Esophagus muscularis mucosa (tissue), 4 donors: ENCODE results near the gene MRPS26. TPM values are rescaled to one million over a fixed set of nuclear protein-coding genes. Genes with fewer than 3 reads are reported as not detected.

Experiments
- DNase-seq: peaks from one replicate; pipeline ENCODE4 v3.0.0-alpha.2; 2017; ENCODE audit errors: extremely low spot score
- H3K27ac ChIP-seq, 4 donors: fragments of 200-600 bp; sonication (generic); replicated peaks in 1 of 4; 1 replicate in 3 of 4; 2 replicates in 1 of 4; pipeline ENCODE4 v1.5.1; 2016 to 2019; ENCODE audit warnings: mild to moderate bottlenecking in 1 of 4
- H3K27me3 ChIP-seq, 4 donors: fragments of 200-600 bp; sonication (generic); one replicate each; pipeline versions ENCODE4 v1.5.1 to v1.6.0; 2016 to 2019
- H3K36me3 ChIP-seq, 4 donors: fragments of 200-600 bp; sonication (generic); one replicate each; pipeline ENCODE4 v1.5.1; 2016 to 2019
- H3K4me1 ChIP-seq, 4 donors: fragments of 200-600 bp; sonication (generic); one replicate each; pipeline ENCODE4 v1.5.1; 2016 to 2019
- H3K4me3 ChIP-seq, 4 donors: fragments of 200-600 bp; sonication (generic); 1 replicate in 2 of 4; 2 replicates in 2 of 4; pipeline ENCODE4 v1.5.1; 2016 to 2019; ENCODE audit warnings: mild to moderate bottlenecking in 4 of 4, moderate library complexity in 1 of 4
- H3K9me3 ChIP-seq, 4 donors: fragments of 200-600 bp; sonication (generic); 1 replicate in 3 of 4; 2 replicates in 1 of 4; pipeline ENCODE4 v1.5.1; 2016 to 2019
- CTCF ChIP-seq, 3 experiments: fragments of 200-600 bp in 2 of 3; fragments of 450-650 bp in 1 of 3; sonication (generic) in 2 of 3; IDR thresholded peaks; one replicate each; pipeline ENCODE4 v1.5.1; 2017 to 2019; ENCODE audit warnings: antibody characterized with exemption in 3 of 3, mild to moderate bottlenecking in 2 of 3, moderate library complexity in 1 of 3
- EP300 ChIP-seq: sonication (generic); formaldehyde crosslinking; IDR thresholded peaks from one replicate; pipeline ENCODE4 v1.6.1; 2017; ENCODE audit warnings: antibody characterized with exemption
- POLR2A ChIP-seq: fragments of 450-650 bp; IDR thresholded peaks from one replicate; pipeline ENCODE4 v1.6.1; 2017; ENCODE audit warnings: antibody characterized with exemption, moderate library complexity, mild to moderate bottlenecking, low read depth
- POLR2AphosphoS5 ChIP-seq, 2 donors: sonication (generic); formaldehyde crosslinking; IDR thresholded peaks; one replicate each; pipeline ENCODE4 v1.6.1; 2017; ENCODE audit warnings: antibody characterized with exemption in 2 of 2
- WGBS: methylation state at CpG from one replicate; pipeline ENCODE4 v1.1.5; 2018; 5-methylcytosine and 5-hydroxymethylcytosine counted together
- intact Hi-C: fragments of 100-400 bp; cut with DNase I; formaldehyde crosslinking; loops from one replicate; pipeline ENCODE4 v1.15.1; 2023
- total RNA-seq, 4 donors: library from RNA; depleted of rRNA; stranded (reverse); fragments of >200 nt; gene quantifications; one replicate each; pipeline versions ENCODE4 v1.1.0 to v1.2.1, GENCODE V29; 2016

The MRPS26 gene
- total RNA-seq, 4 donors from 2014 or later, result 52.3 to 90.7 (median 71.5) TPM

GRCh38 chr20:3032624-3033023 lies 13.2 kb upstream of the MRPS26 start:
- Histone ChIP-seq H3K36me3 (peaks cover 34 to 97% (median 71%) of the 10 kb centered on the region in 4 donors), H3K27me3 (no peaks in the 10 kb centered on the region), H3K4me3 (no peak overlapping the region), H3K4me1 (no peaks in the 10 kb centered on the region), H3K9me3 (no peaks in the 10 kb centered on the region), H3K27ac (no peak overlapping the region)
- 89% methylated on average over 8 of the region's 8 CpGs for WGBS
- intact Hi-C loops, result no loop called here
- TF ChIP-seq POLR2AphosphoS5 (IDR thresholded peaks at IDR 0.05), result no peak
- no peak for TF ChIP-seq POLR2A
- no peak for TF ChIP-seq EP300
- TF ChIP-seq CTCF (IDR thresholded peaks at IDR 0.05), result no peak
- DNase-seq, result no peak

DNA sequence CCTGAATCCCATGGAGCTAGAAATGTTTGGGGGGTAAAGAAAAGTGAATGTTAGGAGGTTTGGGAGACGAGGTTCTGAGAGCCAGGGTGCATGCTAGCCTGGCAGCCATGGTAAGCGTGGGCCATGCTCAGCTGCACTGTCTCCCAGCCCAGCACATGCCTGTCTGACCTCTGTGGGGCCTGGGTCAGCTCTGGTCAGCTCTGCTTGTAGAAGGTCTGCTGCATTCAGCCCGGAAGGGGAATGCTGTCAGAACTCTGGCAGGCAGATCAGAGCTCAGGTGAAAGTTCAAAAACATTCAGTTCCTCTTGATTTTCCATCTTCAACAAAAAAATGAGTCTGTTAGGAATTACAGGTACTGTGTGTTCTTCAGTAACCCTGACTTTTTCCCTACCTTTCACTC lies 8.2 kb upstream of the MRPS26 start:
- intact Hi-C loops, result no loop called here
- H3K9me3 ChIP-seq, result no peaks in the 10 kb centered on the region
- H3K36me3 ChIP-seq, result peaks cover 47 to 86% (median 64%) of the 10 kb centered on the region in 4 donors
- 81% methylated on average over 3 of the region's 3 CpGs for WGBS
- H3K27me3 ChIP-seq, result no peaks in the 10 kb centered on the region
- DNase-seq, result no peak
- no peak for TF ChIP-seq POLR2AphosphoS5 (IDR thresholded peaks at IDR 0.05)
- no peak for TF ChIP-seq POLR2A
- TF ChIP-seq EP300, result no peak
- no peak for TF ChIP-seq CTCF (IDR thresholded peaks at IDR 0.05)
- no peak overlapping the region for H3K27ac ChIP-seq
- no peak overlapping the region for H3K4me3 ChIP-seq
- peaks cover 9 to 14% (median 11%) of the 10 kb centered on the region in 4 donors for H3K4me1 ChIP-seq

GRCh38 chr20:3038454-3038853 lies 7.4 kb upstream of the MRPS26 start:
- intact Hi-C loops, result no loop called here
- peaks cover 10 to 22% (median 18%) of the 10 kb centered on the region in 4 donors for H3K4me1 ChIP-seq

DNA sequence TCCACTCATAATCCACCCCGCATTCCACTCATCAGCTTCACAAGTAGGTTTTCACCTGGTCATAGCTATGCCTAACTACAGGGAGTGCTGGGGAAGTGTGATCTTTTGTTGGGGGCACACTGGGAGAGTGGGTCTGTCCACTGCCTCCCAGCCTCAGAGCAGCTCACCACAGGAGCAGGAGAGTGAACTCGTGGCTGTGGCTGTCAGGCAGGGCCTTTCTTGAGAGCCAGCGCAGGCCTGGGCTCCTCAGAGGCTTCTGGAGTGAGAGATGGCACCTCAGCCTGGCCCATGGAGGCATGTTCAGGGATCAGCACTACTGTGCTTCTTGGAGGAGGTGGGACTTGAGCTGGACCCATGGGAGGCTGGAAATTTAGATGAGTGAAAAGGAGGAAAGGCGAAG lies 6.4 kb upstream of the MRPS26 start:
- Histone ChIP-seq H3K4me3 (no peak overlapping the region), H3K27ac (no peak overlapping the region), H3K9me3 (no peaks in the 10 kb centered on the region), H3K4me1 (peaks cover 10 to 23% (median 18%) of the 10 kb centered on the region in 4 donors), H3K36me3 (peaks cover 47 to 69% (median 61%) of the 10 kb centered on the region in 4 donors), H3K27me3 (no peaks in the 10 kb centered on the region)
- DNase-seq, result no peak
- WGBS, result 100% methylated on average over 2 of the region's 4 CpGs
- intact Hi-C loops, result no loop called here
- TF ChIP-seq CTCF (IDR thresholded peaks at IDR 0.05), result no peak
- no peak for TF ChIP-seq POLR2AphosphoS5 (IDR thresholded peaks at IDR 0.05)
- no peak for TF ChIP-seq POLR2A
- TF ChIP-seq EP300, result no peak

More at GRCh38 chr20:3038454-3038853, 7.4 kb upstream of the MRPS26 start:
- Histone ChIP-seq H3K27me3 (no peaks in the 10 kb centered on the region), H3K36me3 (peaks cover 47 to 78% (median 61%) of the 10 kb centered on the region in 4 donors), H3K4me3 (no peak overlapping the region), H3K27ac (no peak overlapping the region), H3K9me3 (no peaks in the 10 kb centered on the region)
- TF ChIP-seq POLR2AphosphoS5 (IDR thresholded peaks at IDR 0.05) (no peak), CTCF (IDR thresholded peaks at IDR 0.05) (no peak), EP300 (no peak), POLR2A (no peak)
- no peak for DNase-seq
- WGBS, result 77% methylated on average over 4 of the region's 5 CpGs

DNA sequence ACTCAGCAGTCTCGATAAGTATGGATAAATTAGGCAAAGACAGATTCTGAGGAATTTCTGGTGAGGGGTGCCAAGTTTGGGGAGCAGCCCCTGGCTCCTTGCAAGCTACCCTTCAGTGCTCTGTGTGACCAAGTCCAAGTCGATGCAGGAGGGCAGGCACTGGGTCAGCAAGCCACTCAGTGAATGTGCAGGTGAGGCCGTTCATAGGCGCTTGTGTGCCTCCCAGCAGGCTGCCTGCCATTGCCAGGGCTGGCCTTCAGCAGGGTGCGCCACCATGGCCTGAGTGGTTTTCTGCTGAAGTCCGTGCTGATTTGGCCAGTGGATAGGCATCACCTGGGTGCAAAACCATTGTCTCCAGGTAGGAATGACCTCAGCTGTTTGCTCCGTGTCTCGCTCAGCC lies 5.8 kb upstream of the MRPS26 start:
- WGBS, result 96% methylated on average over 8 of the region's 8 CpGs
- intact Hi-C loops, result no loop called here
- Histone ChIP-seq H3K36me3 (peaks cover 47 to 63% (median 56%) of the 10 kb centered on the region in 4 donors), H3K4me1 (peaks cover 12 to 26% (median 23%) of the 10 kb centered on the region in 4 donors), H3K4me3 (no peak overlapping the region), H3K27me3 (no peaks in the 10 kb centered on the region), H3K9me3 (no peaks in the 10 kb centered on the region), H3K27ac (no peak overlapping the region)
- TF ChIP-seq POLR2AphosphoS5 (IDR thresholded peaks at IDR 0.05), result no peak
- TF ChIP-seq EP300, result no peak
- no peak for TF ChIP-seq POLR2A
- TF ChIP-seq CTCF (IDR thresholded peaks at IDR 0.05), result no peak
- no peak for DNase-seq
